ENCODE measurements around the gene HMGCLL1. TPM values are rescaled to one million over a fixed set of nuclear protein-coding genes. Genes with fewer than 3 reads are reported as not detected.

HMGCLL1 gene
- total RNA-seq, 1 experiment from 2014 or later, result not detected

DNA sequence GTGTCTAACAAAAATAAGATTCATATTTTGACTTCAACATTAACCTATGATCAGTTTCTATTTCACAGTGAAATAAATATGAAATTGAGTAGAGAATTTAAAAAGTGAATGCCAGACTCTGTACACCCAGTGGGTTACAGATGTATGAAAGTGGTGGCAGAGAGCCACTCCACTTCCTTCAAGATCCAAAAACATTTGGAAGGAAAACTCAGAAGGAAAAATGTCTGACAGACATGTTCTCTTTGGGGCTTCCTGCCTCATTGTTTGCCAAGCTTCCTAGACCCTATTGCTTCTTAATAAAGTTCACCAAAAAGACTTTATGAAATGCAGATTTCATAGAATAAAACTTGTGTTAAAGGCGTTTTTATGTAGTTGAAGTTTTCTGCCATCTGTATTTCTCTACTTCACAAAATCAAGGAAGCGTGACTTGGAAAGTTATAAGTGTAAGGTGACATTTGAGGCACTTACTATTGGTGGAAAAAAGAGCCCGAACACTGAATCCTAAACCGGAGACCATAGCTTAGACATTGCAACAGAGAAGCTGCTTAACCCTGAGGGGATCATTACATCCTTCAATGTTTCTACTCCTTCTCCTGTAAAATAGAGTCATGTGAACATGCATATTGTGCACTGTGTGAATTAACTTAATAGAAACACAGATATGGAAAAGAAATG is 12.8 kb downstream of the HMGCLL1 start:
- no peak for DNase-seq (ENCODE audit: low read depth in 1 of 2, low spot score in 2 of 2)

DNA sequence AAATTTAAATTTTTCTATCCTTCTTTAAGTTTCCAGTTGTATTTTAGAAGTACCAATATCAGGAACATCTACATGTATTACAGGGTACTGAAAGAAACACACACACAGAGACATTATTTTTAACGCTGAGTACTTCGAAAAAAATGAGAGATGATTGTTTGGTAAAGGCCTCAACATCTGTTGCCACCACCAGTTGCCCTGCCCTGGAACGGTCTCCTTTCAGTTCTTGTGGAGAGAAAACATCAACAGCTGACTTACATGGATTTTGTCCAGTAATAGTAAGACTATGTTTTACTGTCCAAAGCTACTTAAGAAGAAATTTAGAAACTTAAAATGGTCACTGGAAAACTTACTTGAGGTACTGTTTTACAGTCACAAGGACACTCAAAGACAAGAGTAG is 16.7 kb downstream of the HMGCLL1 start:
- no peak overlapping the region for H3K27ac ChIP-seq
- no peaks in the 10 kb centered on the region for H3K27me3 ChIP-seq (replicated peaks)
- no peaks in the 10 kb centered on the region for H3K4me1 ChIP-seq (replicated peaks)
- DNase-seq (ENCODE audit: low read depth in 1 of 2, low spot score in 2 of 2), result no peak
- H3K9me3 ChIP-seq (replicated peaks), result no peaks in the 10 kb centered on the region
- no peak overlapping the region for H3K4me3 ChIP-seq
- H3K36me3 ChIP-seq, result no peaks in the 10 kb centered on the region

More for the DNA sequence above, 12.8 kb downstream of the HMGCLL1 start:
- no peak overlapping the region for H3K27ac ChIP-seq
- H3K4me3 ChIP-seq, result no peak overlapping the region
- H3K4me1 ChIP-seq (replicated peaks), result no peaks in the 10 kb centered on the region
- no peaks in the 10 kb centered on the region for H3K27me3 ChIP-seq (replicated peaks)
- no peaks in the 10 kb centered on the region for H3K36me3 ChIP-seq
- H3K9me3 ChIP-seq (replicated peaks), result no peaks in the 10 kb centered on the region

DNA sequence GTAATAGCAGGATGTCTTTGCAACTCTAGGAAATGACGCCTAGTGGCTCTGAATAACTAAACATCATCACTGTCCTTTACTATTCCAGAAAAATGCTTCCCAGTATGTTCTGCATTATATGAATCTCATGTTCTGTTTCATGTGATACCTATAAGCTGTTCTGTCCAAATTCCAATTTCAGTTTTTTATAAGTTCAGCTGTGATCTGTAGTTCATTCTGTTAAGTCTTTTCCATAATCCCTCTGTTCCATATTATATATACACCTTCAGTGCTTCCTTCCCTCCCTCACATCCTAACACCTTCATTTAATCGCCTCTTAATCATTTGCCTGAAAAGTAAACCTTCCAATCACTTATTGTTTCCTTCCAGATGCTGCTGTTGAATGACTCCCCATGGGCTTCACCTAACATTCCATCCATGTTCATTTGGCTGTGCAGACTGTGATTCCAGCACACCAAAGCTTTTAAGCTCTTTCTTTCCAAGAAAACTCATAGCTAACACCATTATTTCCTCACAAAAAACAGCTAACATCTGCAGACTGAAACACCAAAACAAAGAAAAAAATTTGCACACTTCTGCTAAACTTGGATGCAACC is 18.6 kb downstream of the HMGCLL1 start:
- no peaks in the 10 kb centered on the region for H3K27me3 ChIP-seq (replicated peaks)
- H3K36me3 ChIP-seq, result no peaks in the 10 kb centered on the region
- no peaks in the 10 kb centered on the region for H3K4me1 ChIP-seq (replicated peaks)
- no peak overlapping the region for H3K27ac ChIP-seq
- no peaks in the 10 kb centered on the region for H3K9me3 ChIP-seq (replicated peaks)
- no peak overlapping the region for H3K4me3 ChIP-seq
- DNase-seq (ENCODE audit: low read depth in 1 of 2, low spot score in 2 of 2), result no peak

DNA sequence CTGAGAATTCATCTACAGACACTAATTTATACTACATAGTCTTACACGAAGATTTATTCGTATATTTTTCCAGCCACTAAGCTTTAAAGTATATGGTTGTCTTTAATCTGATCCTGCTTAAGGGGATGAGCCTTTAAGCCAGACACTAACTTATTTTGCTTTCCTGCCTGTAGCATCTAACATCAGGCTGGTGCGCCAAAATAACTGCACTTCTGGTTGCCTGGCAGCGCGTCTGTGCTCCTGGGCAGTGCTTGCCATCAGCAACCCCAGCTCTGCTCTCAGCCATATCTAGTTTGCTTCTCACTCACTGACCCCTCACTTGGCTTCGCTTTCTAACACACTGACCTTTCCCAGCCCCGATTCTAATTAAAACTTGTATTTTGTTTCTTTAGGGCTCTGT is 21.8 kb downstream of the HMGCLL1 start:
- no peak overlapping the region for H3K4me3 ChIP-seq
- no peak for DNase-seq (ENCODE audit: low read depth in 1 of 2, low spot score in 2 of 2)
- H3K27ac ChIP-seq, result no peak overlapping the region
- H3K27me3 ChIP-seq (replicated peaks), result no peaks in the 10 kb centered on the region
- H3K4me1 ChIP-seq (replicated peaks), result no peaks in the 10 kb centered on the region
- no peaks in the 10 kb centered on the region for H3K36me3 ChIP-seq
- H3K9me3 ChIP-seq (replicated peaks), result no peaks in the 10 kb centered on the region

DNA sequence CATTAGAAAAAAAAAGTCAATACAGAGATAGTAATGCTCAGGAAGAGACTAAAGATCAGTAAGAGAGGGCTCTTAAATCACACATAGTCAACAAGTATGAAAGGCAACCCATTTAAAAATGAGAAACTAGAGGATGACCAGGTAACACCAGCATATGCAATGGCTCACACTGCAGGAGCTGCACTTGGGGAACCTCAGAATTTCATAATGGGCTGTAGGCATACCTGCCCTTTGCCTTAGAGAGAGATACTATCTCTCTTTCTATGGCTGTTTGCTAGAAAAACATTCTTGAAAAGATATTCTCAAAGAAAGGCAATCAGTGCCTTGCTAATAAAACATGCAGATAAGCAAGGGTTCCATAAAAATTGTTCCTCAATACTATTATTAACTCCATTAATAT is 33.2 kb downstream of the HMGCLL1 start:
- DNase-seq (ENCODE audit: low read depth in 1 of 2, low spot score in 2 of 2), result no peak
- Histone ChIP-seq H3K36me3 (no peaks in the 10 kb centered on the region), H3K27ac (no peak overlapping the region), H3K4me1 (replicated peaks) (no peaks in the 10 kb centered on the region), H3K9me3 (replicated peaks) (no peaks in the 10 kb centered on the region), H3K4me3 (no peak overlapping the region), H3K27me3 (replicated peaks) (no peaks in the 10 kb centered on the region)

DNA sequence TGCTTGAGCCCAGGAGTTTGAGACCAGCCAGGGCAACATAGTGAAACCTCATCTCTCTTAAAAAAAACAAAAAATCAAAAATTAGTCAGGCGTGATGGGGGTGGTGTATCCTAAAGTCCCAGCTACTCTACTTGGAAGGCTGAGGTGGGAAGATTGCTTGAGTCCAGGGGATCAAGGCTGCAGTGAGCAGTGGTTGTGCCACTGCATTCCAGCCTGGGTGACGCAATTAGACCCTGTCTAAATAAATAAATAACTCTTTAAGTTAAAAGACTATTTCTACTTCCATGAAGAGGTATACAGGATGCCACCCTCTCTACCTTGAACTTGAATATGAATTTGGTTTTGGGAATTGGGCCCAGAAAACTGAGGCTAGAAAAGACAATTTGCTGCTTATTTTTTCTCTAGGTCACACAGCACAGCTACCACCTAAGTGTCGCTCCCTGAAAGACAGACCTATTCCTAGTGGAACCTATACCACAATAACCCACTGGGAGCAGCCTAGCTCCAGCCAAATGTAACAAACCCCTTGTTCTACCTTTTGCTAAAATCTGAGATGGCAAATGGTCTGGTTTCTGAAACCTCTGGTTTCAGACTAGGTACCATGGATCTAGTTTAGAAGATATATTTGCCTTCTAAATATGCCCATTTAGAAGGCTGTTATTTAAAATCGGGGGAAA is 35.2 kb downstream of the HMGCLL1 start:
- Histone ChIP-seq H3K4me1 (replicated peaks) (no peaks in the 10 kb centered on the region), H3K36me3 (no peaks in the 10 kb centered on the region), H3K27me3 (replicated peaks) (no peaks in the 10 kb centered on the region), H3K27ac (no peak overlapping the region), H3K4me3 (no peak overlapping the region), H3K9me3 (replicated peaks) (no peaks in the 10 kb centered on the region)
- DNase-seq (ENCODE audit: low read depth in 1 of 2, low spot score in 2 of 2), result peak in 1 of 2 experiments; percentile 2

DNA sequence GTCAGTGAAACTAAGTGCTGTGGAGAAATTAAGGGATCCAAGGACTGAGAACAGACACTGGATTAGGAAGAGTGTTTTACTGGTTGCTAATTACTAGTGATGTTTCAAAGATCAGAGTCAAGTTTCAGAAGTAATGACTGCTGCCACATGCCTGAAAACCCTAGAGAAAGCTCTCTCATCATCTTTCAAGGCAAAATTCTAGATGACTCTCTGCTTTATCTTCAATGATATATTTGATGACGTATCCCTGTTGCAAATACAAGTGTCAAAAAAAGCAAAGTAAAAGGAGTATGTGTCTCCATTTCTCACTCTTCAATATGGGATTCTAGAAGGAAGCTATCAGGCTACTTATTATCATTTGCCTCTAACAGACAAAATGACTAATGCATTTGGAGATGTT is 38.0 kb downstream of the HMGCLL1 start:
- Histone ChIP-seq H3K36me3 (no peaks in the 10 kb centered on the region), H3K4me3 (no peak overlapping the region), H3K4me1 (replicated peaks) (no peaks in the 10 kb centered on the region), H3K27me3 (replicated peaks) (no peaks in the 10 kb centered on the region), H3K27ac (no peak overlapping the region), H3K9me3 (replicated peaks) (no peaks in the 10 kb centered on the region)
- DNase-seq (ENCODE audit: low read depth in 1 of 2, low spot score in 2 of 2), result no peak

DNA sequence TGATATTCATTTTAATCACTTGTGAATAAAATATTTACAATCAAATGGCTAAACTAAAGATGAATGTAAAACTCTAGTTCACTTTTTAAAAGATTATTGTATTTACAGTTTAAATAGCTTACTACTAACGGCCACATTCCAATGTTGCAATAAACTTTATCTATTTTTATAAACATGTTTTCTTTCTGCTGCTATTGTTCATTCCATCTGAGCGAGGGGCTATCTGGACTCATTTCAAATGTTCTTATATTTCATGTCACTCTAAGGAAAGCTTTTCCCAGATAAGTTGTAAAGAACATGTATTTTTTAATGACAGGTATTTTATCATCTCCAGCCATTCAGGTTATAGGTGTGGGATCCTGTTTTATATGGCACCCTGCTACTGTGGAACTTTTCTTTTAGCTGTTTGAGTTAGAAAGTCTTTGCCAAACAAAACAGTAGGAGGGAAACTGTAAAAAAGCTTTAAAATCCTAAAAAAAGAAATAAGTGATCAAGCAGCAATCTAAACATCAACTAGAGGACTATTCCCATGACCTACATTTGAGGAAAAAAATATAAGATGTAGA is 42.5 kb downstream of the HMGCLL1 start:
- Histone ChIP-seq H3K27me3 (replicated peaks) (no peaks in the 10 kb centered on the region), H3K27ac (no peak overlapping the region), H3K4me1 (replicated peaks) (no peaks in the 10 kb centered on the region), H3K36me3 (no peaks in the 10 kb centered on the region), H3K9me3 (replicated peaks) (no peaks in the 10 kb centered on the region), H3K4me3 (no peak overlapping the region)
- no peak for DNase-seq (ENCODE audit: low read depth in 1 of 2, low spot score in 2 of 2)

DNA sequence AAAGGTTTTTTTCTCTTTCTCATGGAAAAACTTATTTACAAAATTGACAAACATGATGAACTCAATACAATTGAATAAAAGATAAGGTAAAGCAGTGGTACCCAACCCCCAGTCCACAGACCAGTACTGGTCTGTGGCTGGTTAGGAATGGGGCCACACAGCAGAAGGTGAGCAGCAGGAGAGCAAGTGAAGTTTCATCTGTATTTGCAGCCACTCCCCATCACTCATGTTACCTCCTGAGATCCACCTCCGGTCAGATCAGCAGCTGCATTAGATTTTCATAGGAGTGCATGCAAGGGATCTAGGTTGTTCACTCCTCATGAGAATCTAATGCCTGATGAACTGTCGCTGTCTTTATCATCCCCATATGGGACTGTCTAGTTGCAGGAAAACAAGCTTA is 47.5 kb downstream of the HMGCLL1 start:
- no peaks in the 10 kb centered on the region for H3K36me3 ChIP-seq
- H3K9me3 ChIP-seq (replicated peaks), result no peaks in the 10 kb centered on the region
- H3K4me3 ChIP-seq, result no peak overlapping the region
- no peak overlapping the region for H3K27ac ChIP-seq
- no peaks in the 10 kb centered on the region for H3K27me3 ChIP-seq (replicated peaks)
- no peaks in the 10 kb centered on the region for H3K4me1 ChIP-seq (replicated peaks)
- no peak for DNase-seq (ENCODE audit: low read depth in 1 of 2, low spot score in 2 of 2)

DNA sequence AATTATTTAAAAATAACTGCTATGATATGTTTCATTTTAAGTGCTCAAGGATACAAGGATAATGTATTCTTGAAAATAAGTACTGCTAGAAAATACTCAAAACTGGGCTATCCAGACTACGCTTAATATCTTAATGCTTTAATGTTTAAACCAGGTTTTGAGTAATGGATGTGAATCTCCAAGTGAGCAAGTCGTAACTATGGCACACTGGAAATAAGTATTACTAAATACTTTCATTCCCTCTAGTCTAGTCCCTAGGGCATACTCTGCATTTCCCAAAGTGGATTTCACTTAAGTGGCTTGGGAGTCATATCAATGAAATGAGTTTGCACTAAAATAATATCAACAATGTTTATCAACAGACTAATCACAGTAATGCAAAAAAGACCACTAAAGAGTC is 48.1 kb downstream of the HMGCLL1 start:
- H3K4me3 ChIP-seq, result no peak overlapping the region
- H3K36me3 ChIP-seq, result no peaks in the 10 kb centered on the region
- no peaks in the 10 kb centered on the region for H3K4me1 ChIP-seq (replicated peaks)
- DNase-seq (ENCODE audit: low read depth in 1 of 2, low spot score in 2 of 2), result no peak
- no peak overlapping the region for H3K27ac ChIP-seq
- H3K9me3 ChIP-seq (replicated peaks), result no peaks in the 10 kb centered on the region
- no peaks in the 10 kb centered on the region for H3K27me3 ChIP-seq (replicated peaks)

DNA sequence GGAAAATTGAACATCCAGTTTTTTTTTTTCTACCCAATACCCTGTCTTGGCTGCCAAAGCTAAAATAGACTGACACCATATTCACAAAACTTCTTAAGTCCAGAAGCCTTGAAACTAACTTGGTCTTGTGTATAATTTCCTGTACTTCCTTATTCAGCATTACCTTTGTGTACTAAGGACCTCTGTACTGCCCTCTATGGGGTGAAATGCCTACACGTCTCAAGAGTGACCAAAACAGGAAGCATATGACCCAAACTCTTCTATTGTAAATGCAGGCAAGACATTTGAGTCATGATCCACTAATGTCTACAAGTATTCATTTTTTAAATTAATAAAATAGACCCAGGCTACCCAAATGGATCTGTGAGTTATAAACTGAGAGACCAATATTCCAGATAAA is 50.4 kb downstream of the HMGCLL1 start:
- H3K36me3 ChIP-seq, result no peaks in the 10 kb centered on the region
- H3K4me3 ChIP-seq, result no peak overlapping the region
- H3K27me3 ChIP-seq (replicated peaks), result no peaks in the 10 kb centered on the region
- no peak overlapping the region for H3K27ac ChIP-seq
- peak in 1 of 2 experiments; percentile 4 for DNase-seq (ENCODE audit: low read depth in 1 of 2, low spot score in 2 of 2)
- no peaks in the 10 kb centered on the region for H3K9me3 ChIP-seq (replicated peaks)
- H3K4me1 ChIP-seq (replicated peaks), result no peaks in the 10 kb centered on the region

DNA sequence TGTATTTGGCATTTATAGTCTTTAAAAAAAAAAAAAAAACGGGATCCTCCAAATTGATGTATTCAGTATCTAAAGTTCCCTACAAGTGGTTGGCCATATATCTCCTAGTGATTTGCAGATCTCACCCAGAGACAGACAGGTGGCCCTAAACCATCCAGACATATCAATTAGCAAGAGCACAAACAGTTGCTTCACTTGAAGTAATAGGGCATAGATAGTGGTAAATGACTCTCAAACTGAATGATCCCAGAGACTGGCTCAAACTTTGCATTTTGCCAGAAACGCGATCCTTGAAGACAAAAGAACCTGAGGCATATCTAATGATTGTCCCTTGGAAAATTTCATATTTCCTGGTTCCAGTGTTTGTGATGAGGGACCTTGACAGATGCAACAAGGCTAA is 54.6 kb downstream of the HMGCLL1 start:
- DNase-seq (ENCODE audit: low read depth in 1 of 2, low spot score in 2 of 2), result no peak
- Histone ChIP-seq H3K27ac (no peak overlapping the region), H3K27me3 (replicated peaks) (no peaks in the 10 kb centered on the region), H3K9me3 (replicated peaks) (no peaks in the 10 kb centered on the region), H3K4me1 (replicated peaks) (no peaks in the 10 kb centered on the region), H3K36me3 (no peaks in the 10 kb centered on the region), H3K4me3 (no peak overlapping the region)

DNA sequence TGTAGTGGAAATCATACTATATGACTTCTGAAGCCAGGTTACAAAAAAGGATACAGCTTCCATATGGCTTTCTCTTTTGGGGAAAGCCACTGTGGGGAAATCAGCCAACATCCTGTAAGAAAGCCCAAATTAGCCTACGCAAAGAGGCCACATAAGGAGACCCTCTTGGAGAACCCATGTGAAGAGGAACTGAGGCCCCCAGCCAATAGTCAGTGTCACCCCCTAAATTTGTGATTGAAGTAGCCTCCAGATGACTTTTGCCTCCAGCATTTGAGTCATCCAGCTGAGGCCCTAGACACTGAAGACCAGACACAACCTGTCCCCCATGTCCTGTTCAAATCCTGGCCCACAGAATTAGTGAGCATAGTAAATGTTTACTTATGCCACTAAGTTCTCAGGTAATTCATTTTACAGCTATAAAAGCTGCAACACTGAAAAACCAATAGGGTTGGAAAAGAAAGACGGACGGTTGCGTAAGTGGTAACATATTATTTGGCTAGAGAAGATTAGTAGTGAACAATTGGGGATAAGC is 60.4 kb downstream of the HMGCLL1 start:
- Histone ChIP-seq H3K9me3 (replicated peaks) (no peaks in the 10 kb centered on the region), H3K4me1 (replicated peaks) (no peaks in the 10 kb centered on the region), H3K36me3 (no peaks in the 10 kb centered on the region), H3K27ac (no peak overlapping the region), H3K27me3 (replicated peaks) (0 out of 2 replicates have a peak, but pooled peaks cover 4% of the 10 kb centered on the region), H3K4me3 (no peak overlapping the region)
- DNase-seq (ENCODE audit: low read depth in 1 of 2, low spot score in 2 of 2), result no peak

DNA sequence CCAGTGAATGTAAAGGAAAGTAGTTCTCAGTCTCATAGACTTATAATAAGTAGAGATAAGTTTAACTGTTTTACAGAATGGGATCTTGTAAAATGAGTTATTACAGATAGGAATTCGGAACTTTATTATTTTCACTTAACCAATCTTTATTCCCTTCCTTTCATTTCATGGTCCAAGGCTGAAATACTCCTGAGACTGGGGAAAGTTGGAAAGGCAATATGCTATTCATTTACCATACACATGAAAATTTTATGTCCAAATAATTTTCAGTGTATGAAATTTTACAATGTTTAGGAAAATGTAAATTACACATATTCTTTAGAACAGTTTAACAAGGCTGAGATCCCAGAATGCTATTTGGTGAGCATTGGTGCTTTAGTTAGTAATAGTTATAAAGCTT is 62.3 kb downstream of the HMGCLL1 start:
- Histone ChIP-seq H3K36me3 (no peaks in the 10 kb centered on the region), H3K4me1 (replicated peaks) (no peaks in the 10 kb centered on the region), H3K4me3 (no peak overlapping the region), H3K9me3 (replicated peaks) (no peaks in the 10 kb centered on the region), H3K27me3 (replicated peaks) (0 out of 2 replicates have a peak, but pooled peaks cover 4% of the 10 kb centered on the region), H3K27ac (no peak overlapping the region)
- no peak for DNase-seq (ENCODE audit: low read depth in 1 of 2, low spot score in 2 of 2)
